Suprapubic skin (tissue), 4 donors: ENCODE results near the gene TMEM52. TPM values are rescaled to one million over a fixed set of nuclear protein-coding genes. Genes with fewer than 3 reads are reported as not detected.

ENCODE experiments used
- DNase-seq, 2 donors: peaks; one replicate each; pipeline ENCODE4 v3.0.0-alpha.2; 2019; ENCODE audit warnings: low spot score in 2 of 2
- H3K27ac ChIP-seq: fragments of 200-600 bp; sonication (generic); one replicate; pipeline ENCODE4 v1.5.1; 2019
- H3K27me3 ChIP-seq: fragments of 200-600 bp; sonication (generic); one replicate; pipeline ENCODE4 v1.5.1; 2019
- H3K36me3 ChIP-seq: fragments of 200-600 bp; sonication (generic); one replicate; pipeline ENCODE4 v1.5.1; 2019
- H3K4me1 ChIP-seq: fragments of 200-600 bp; sonication (generic); one replicate; pipeline ENCODE4 v1.5.1; 2019
- H3K4me3 ChIP-seq: fragments of 200-600 bp; sonication (generic); one replicate; pipeline ENCODE4 v1.5.1; 2019; ENCODE audit warnings: mild to moderate bottlenecking
- H3K9me3 ChIP-seq: fragments of 200-600 bp; sonication (generic); one replicate; pipeline ENCODE4 v1.5.1; 2019
- CTCF ChIP-seq, 2 donors: fragments of 200-600 bp in 1 of 2; fragments of 450-650 bp in 1 of 2; sonication (generic) in 1 of 2; IDR thresholded peaks; one replicate each; pipeline ENCODE4 v1.5.1; 2016 to 2019; ENCODE audit warnings: antibody characterized with exemption in 2 of 2, mild to moderate bottlenecking in 1 of 2, moderate library complexity in 1 of 2
- EP300 ChIP-seq: sonication (generic); formaldehyde crosslinking; IDR thresholded peaks from one replicate; pipeline ENCODE4 v1.6.1; 2017; ENCODE audit warnings: antibody characterized with exemption
- POLR2A ChIP-seq, 2 donors: fragments of 450-650 bp; IDR thresholded peaks; one replicate each; pipeline ENCODE4 v1.6.1; 2017; ENCODE audit warnings: antibody characterized with exemption in 2 of 2, mild to moderate bottlenecking in 2 of 2, moderate library complexity in 2 of 2
- POLR2AphosphoS5 ChIP-seq, 3 donors: sonication (generic); formaldehyde crosslinking; IDR thresholded peaks; one replicate each; pipeline ENCODE4 v1.6.1; 2017; ENCODE audit warnings: antibody characterized with exemption in 3 of 3
- WGBS: methylation state at CpG from one replicate; pipeline ENCODE4 v1.1.5; 2018; 5-methylcytosine and 5-hydroxymethylcytosine counted together
- total RNA-seq, 4 donors: library from RNA; depleted of rRNA; stranded (reverse); fragments of >200 nt; gene quantifications; one replicate each; pipeline ENCODE4 v1.1.0, GENCODE V29; 2016

Gene TMEM52
- total RNA-seq, 4 donors from 2014 or later: 2.2 to 6.0 (median 4.5) TPM

- TF ChIP-seq EP300: no peak
- no peak for TF ChIP-seq CTCF (IDR thresholded peaks at IDR 0.05)
- TF ChIP-seq POLR2A (IDR thresholded peaks at IDR 0.05): no peak
- TF ChIP-seq POLR2AphosphoS5 (IDR thresholded peaks at IDR 0.05): no peak
- DNase-seq: no peak
- H3K27me3 ChIP-seq: peaks cover 47% of the 10 kb centered on the region
- no peaks in the 10 kb centered on the region for H3K9me3 ChIP-seq
- WGBS: 62% methylated on average over 12 of the region's 12 CpGs
- no peak overlapping the region for H3K4me3 ChIP-seq
- no peaks in the 10 kb centered on the region for H3K36me3 ChIP-seq
- H3K27ac ChIP-seq: no peak overlapping the region
- H3K4me1 ChIP-seq: peaks cover 14% of the 10 kb centered on the region
Observed at GRCh38 chr1:1959459-1959839, 40.4 kb upstream of the TMEM52 start.

DNA sequence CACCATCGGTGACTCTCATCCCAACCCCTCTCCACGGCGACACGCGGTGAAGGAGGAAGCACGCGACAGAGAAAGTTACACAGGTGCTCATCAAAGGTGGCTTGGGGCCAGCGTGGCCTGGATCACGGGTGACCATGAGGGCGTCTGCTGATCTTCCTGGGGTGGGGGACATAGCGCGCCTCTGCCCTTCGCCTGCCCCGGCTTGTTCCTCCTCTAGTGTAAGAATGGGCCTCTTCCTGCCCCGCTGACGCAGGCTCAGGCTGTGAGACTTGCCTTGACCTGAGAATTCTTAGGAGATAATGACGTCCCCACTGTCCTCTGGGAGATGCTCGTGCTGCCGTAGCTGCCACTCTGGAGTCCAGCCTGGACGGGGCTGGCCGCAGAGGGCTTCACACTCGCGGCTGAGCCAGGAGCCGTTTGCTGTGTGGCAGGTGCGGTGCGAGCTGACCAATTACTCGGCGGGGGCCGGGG is 39.0 kb upstream of the TMEM52 start:
- Histone ChIP-seq H3K9me3 (no peaks in the 10 kb centered on the region), H3K4me1 (peaks cover 14% of the 10 kb centered on the region), H3K36me3 (no peaks in the 10 kb centered on the region), H3K27ac (no peak overlapping the region), H3K27me3 (peaks cover 37% of the 10 kb centered on the region), H3K4me3 (no peak overlapping the region)
- 87% methylated on average over 21 of the region's 29 CpGs for WGBS
- TF ChIP-seq POLR2A (IDR thresholded peaks at IDR 0.05) (no peak), EP300 (no peak), POLR2AphosphoS5 (IDR thresholded peaks at IDR 0.05) (no peak), CTCF (IDR thresholded peaks at IDR 0.05) (no peak)
- DNase-seq: no peak

DNA sequence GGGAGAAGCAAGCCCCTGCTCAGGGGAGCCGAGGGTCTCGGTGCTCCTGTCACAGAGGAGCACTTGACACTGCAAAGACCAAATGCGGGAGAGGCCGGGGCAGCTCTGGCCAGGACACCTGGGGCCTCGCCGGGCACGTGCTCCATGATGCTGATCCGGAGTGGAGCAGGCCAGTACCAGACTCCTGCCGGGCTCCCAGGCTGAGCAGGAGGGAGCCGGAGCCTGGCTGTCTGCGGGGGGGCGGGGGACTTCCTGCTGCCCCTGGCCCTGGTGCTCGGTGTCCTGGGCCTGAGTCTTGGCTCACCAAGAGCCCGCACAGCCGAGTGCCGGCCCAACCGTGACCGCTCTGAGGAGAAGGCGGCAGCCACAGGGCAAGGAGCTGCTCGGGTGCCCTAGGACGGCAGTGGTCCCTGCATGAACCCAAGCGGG is 38.5 kb upstream of the TMEM52 start:
- TF ChIP-seq POLR2A (IDR thresholded peaks at IDR 0.05) (no peak), POLR2AphosphoS5 (IDR thresholded peaks at IDR 0.05) (no peak), EP300 (no peak), CTCF (IDR thresholded peaks at IDR 0.05) (no peak)
- Histone ChIP-seq H3K27ac (no peak overlapping the region), H3K4me3 (no peak overlapping the region), H3K27me3 (peaks cover 34% of the 10 kb centered on the region), H3K9me3 (no peaks in the 10 kb centered on the region), H3K4me1 (peaks cover 14% of the 10 kb centered on the region), H3K36me3 (no peaks in the 10 kb centered on the region)
- peak in 1 of 2 donors; percentile 67 for DNase-seq
- WGBS: 90% methylated on average over 12 of the region's 22 CpGs

DNA sequence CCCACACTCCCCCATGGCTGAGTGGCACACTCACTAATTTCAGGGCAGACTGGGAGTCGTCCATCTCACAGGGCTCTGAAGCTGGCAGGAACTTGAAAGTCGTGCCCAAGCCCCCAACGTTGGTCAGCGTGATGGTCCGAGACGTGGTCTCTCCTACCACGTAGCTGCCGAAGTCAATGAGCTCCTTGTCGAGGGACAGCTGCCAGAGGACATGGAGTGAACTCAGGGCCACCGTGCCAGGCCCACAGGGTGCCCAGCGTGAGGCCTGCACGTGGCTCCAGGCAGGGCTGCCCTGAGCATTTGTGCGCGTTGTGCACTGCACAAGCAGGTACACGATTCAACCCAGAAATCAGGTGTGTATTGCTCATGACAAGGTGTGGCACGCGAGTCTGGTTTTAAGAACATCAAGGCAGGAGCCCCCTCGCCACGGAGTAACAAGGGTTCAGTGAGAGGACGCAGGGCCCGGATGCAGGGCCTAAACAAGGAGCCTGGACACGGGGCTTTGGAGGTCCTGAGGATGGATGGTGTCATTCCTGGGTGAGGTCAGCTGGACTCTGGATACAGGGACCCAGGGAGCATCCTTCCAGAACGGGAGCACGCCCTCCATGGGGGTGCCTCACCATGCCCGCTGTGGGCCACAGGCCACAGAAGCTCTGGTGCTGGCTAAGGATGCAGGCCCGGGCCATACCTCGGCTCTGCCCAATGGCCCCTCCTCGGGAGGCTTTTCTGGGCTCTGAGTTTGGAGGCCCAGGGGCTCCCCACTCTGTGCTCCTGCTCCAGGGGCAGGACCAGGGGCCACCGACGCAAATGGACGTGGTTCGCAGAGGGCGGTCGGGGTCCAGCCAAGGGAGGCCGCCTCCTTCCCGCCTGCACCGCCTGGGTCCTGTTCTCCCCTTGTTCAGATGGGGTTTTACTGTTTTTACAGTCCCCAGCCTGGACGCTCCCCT is 37.8 kb upstream of the TMEM52 start:
- Histone ChIP-seq H3K27ac (no peak overlapping the region), H3K36me3 (no peaks in the 10 kb centered on the region), H3K4me3 (no peak overlapping the region), H3K4me1 (peaks cover 14% of the 10 kb centered on the region), H3K27me3 (peaks cover 34% of the 10 kb centered on the region), H3K9me3 (no peaks in the 10 kb centered on the region)
- WGBS: 100% methylated on average over 14 of the region's 38 CpGs
- TF ChIP-seq POLR2A (IDR thresholded peaks at IDR 0.05) (no peak), EP300 (no peak), CTCF (IDR thresholded peaks at IDR 0.05) (no peak), POLR2AphosphoS5 (IDR thresholded peaks at IDR 0.05) (no peak)
- peak in 1 of 2 donors; percentile 77 for DNase-seq

- DNase-seq: no peak
- no peak overlapping the region for H3K4me3 ChIP-seq
- H3K9me3 ChIP-seq: no peaks in the 10 kb centered on the region
- H3K27ac ChIP-seq: no peak overlapping the region
- H3K4me1 ChIP-seq: peaks cover 14% of the 10 kb centered on the region
- WGBS: 100% methylated on average over 2 of the region's 7 CpGs
- no peak for TF ChIP-seq POLR2AphosphoS5 (IDR thresholded peaks at IDR 0.05)
- no peak for TF ChIP-seq CTCF (IDR thresholded peaks at IDR 0.05)
- no peak for TF ChIP-seq EP300
- TF ChIP-seq POLR2A (IDR thresholded peaks at IDR 0.05): no peak
- peaks cover 29% of the 10 kb centered on the region for H3K27me3 ChIP-seq
- no peaks in the 10 kb centered on the region for H3K36me3 ChIP-seq
Observed at GRCh38 chr1:1956101-1956500, 37.0 kb upstream of the TMEM52 start.
